Measurements from ENCODE around the gene DEPDC1B.
"Not testable (repeated sequence)": the region's sequence is repeated elsewhere in the genome, so short reads cannot be mapped to it uniquely, and the experiment has no call there.

Gene DEPDC1B

DNA sequence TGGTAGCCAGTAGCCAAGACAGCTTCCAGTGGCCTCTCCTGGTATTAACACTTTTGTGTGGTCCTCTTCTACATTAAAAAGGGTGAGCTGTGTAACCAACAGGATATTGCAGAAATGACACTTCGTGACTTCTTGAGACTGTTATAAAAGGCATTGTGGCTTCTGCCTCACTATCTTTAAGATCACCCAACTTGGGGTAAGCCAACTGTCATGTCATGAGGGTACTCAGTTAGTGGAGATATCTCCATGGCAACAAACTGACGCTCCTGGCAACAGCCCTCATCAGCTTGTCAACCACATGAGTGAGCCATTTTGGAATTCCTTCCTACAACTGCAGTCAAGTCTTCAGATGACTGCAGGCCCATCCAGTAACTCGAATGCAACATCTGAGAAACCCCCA is 121.7 kb downstream of the DEPDC1B start:
- DNase-seq = peak; percentile 56 to 59

DNA sequence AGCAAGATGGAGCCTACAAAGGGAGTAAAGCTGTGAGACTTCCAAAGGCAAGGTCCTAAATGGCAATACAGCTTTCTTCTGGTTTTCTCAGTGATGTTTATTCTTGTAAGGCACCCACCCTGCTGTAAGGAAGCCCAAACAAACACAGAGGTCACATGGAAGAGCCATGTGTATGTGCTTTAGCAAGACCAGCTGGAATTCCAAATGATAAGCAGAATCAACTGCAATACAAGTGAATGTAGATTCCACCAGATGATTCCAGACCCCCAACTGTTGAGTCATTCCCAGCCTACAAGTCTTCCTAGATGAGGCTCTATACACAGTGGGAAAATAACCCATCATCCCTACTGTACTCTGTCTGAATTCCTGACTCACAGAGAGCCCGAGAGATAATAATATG is 122.8 kb downstream of the DEPDC1B start:
- DNase-seq = no peak

DNA sequence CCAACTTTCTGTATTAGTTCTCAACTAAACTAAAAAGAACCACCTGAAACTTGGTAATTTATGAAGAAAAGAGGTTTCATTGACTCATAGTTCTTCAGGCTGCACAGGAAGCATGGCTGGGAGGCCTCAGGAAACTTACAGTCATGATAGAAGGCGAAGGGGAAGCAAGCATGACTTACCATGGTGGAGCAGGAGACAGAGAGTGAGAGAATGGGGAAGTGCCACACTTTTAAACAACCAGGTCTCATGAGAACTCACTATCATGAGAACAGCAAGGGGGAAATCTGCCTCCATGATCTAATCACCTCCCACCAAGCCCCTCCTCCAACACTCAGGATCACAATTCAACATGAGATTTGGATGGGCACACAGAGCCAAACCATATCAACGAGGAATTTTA is 123.5 kb downstream of the DEPDC1B start:
- DNase-seq = no peak

DNA sequence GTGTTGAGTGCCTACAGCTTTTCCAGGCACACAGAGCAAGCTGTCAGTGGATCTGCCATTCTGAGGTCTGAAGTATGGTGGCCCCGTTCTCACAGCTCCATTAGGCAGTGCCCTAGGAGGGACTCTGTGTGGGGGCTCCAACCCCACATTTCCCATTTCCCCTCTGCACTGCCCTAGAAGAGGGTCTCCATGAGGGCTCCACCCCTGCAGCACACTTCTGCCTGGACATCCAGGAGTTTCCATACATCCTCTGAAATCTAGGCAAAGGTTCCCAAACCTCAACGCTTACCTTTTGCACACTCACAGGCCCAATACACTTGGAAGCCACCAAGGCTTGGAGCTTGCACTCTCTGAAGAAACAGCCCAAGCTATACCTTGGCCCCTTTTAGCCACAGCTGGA is 131.3 kb downstream of the DEPDC1B start:
- DNase-seq = no peak

GRCh38 chr5:60563696-60564324 is 136.2 kb downstream of the DEPDC1B start:
- DNase-seq = no peak

DNA sequence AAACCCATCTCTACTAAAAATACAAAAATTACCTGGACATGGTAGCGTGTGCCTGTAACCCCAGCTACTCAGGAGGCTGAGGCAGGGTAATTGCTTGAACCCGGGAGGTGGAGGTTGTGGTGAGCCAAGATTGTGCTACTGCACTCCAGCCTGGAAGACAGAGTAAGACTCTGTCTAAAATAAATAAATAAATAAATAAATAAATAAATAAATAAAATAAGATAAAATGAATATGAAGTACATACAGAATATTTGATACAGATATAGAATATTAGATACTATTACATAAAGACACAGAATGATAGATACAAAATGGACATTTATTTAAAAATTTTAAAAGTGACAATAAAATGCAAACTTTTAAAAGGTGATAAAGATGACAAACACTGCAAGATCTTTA is 146.7 kb downstream of the DEPDC1B start:
- not testable (repeated sequence) for DNase-seq

- DNase-seq = no peak
Measured at GRCh38 chr5:60551829-60552228, 148.1 kb downstream of the DEPDC1B start.

- no peak for DNase-seq
Measured at GRCh38 chr5:60551250-60551649, 148.7 kb downstream of the DEPDC1B start.

DNA sequence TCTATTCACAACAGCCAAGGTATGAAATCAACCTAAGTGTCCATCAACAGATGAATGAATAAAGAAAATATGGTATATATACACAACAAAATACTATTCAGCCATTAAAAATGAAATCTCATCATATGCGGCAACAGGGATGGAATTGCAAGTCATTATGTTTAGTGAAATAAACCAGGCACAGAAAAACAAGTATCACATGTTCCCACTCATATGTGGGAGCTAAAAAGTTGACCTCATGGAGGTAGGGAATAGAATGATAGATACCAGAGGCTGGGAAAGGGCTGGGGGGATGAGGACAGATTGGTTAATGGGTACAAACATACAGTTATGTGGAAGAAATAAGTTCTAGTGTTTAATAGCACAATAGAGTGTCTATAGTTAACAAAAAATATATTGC is 149.7 kb downstream of the DEPDC1B start:
- no peak for DNase-seq

GRCh38 chr5:60549841-60550240 is 150.1 kb downstream of the DEPDC1B start:
- no peak for DNase-seq

Measured in AML-193 (cell line).